Measurements from ENCODE around the gene IRF7. TPM values are rescaled to one million over a fixed set of nuclear protein-coding genes. Genes with fewer than 3 reads are reported as not detected.
A peak's percentile ranks its signal among the peaks of the same experiment; 100 is the strongest.

The IRF7 gene
- total and polyA plus RNA-seq, 2 experiments from 2014 or later: 12.3 to 17.3 TPM

GRCh38 chr11:567629-568292 lies 48.0 kb downstream of the IRF7 start (continued):
- TF ChIP-seq, protein P1, sequence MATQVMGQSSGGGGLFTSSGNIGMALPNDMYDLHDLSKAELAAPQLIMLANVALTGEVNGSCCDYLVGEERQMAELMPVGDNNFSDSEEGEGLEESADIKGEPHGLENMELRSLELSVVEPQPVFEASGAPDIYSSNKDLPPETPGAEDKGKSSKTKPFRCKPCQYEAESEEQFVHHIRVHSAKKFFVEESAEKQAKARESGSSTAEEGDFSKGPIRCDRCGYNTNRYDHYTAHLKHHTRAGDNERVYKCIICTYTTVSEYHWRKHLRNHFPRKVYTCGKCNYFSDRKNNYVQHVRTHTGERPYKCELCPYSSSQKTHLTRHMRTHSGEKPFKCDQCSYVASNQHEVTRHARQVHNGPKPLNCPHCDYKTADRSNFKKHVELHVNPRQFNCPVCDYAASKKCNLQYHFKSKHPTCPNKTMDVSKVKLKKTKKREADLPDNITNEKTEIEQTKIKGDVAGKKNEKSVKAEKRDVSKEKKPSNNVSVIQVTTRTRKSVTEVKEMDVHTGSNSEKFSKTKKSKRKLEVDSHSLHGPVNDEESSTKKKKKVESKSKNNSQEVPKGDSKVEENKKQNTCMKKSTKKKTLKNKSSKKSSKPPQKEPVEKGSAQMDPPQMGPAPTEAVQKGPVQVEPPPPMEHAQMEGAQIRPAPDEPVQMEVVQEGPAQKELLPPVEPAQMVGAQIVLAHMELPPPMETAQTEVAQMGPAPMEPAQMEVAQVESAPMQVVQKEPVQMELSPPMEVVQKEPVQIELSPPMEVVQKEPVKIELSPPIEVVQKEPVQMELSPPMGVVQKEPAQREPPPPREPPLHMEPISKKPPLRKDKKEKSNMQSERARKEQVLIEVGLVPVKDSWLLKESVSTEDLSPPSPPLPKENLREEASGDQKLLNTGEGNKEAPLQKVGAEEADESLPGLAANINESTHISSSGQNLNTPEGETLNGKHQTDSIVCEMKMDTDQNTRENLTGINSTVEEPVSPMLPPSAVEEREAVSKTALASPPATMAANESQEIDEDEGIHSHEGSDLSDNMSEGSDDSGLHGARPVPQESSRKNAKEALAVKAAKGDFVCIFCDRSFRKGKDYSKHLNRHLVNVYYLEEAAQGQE (IDR thresholded peaks at IDR 0.05; ENCODE audit: unreplicated experiment): no peak
- TF ChIP-seq ZNF114 (CRISPR knock-in tag; IDR thresholded peaks at IDR 0.05) (no peak), JUNB (IDR thresholded peaks at IDR 0.05; ENCODE audit: unreplicated experiment) (no peak), EZH2phosphoT487 (IDR thresholded peaks at IDR 0.05; ENCODE audit: unreplicated experiment) (no peak), NANOG (IDR thresholded peaks at IDR 0.05; ENCODE audit: borderline replicate concordance) (no peak), CREB1 (CRISPR knock-in tag; IDR thresholded peaks at IDR 0.05; ENCODE audit: low read depth) (no peak)
- TF ChIP-seq, protein P2, sequence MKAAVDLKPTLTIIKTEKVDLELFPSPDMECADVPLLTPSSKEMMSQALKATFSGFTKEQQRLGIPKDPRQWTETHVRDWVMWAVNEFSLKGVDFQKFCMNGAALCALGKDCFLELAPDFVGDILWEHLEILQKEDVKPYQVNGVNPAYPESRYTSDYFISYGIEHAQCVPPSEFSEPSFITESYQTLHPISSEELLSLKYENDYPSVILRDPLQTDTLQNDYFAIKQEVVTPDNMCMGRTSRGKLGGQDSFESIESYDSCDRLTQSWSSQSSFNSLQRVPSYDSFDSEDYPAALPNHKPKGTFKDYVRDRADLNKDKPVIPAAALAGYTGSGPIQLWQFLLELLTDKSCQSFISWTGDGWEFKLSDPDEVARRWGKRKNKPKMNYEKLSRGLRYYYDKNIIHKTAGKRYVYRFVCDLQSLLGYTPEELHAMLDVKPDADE (IDR thresholded peaks at IDR 0.05): no peak
- TF ChIP-seq, protein P3, sequence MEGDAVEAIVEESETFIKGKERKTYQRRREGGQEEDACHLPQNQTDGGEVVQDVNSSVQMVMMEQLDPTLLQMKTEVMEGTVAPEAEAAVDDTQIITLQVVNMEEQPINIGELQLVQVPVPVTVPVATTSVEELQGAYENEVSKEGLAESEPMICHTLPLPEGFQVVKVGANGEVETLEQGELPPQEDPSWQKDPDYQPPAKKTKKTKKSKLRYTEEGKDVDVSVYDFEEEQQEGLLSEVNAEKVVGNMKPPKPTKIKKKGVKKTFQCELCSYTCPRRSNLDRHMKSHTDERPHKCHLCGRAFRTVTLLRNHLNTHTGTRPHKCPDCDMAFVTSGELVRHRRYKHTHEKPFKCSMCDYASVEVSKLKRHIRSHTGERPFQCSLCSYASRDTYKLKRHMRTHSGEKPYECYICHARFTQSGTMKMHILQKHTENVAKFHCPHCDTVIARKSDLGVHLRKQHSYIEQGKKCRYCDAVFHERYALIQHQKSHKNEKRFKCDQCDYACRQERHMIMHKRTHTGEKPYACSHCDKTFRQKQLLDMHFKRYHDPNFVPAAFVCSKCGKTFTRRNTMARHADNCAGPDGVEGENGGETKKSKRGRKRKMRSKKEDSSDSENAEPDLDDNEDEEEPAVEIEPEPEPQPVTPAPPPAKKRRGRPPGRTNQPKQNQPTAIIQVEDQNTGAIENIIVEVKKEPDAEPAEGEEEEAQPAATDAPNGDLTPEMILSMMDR (conservative IDR thresholded peaks at IDR 0.05; ENCODE audit: low read depth in 2 of 2): no peak

- H3K27ac Mint-ChIP-seq: no peak overlapping the region
These were observed 48.6 kb downstream of the IRF7 start for GRCh38 chr11:567011-567628.

More at GRCh38 chr11:567011-567628, 48.6 kb downstream of the IRF7 start:
- Mint-ChIP-seq H3K9me3 (no peaks in the 10 kb centered on the region), H3K36me3 (ENCODE audit: low read depth) (no peaks in the 10 kb centered on the region; the same call in 2 of the 3 replicates), H3K27me3 (ENCODE audit: insufficient read depth, low read depth, poor library complexity) (peaks cover 21% of the 10 kb centered on the region), H3K4me1 (peaks cover 11% of the 10 kb centered on the region), H3K4me3 (peak overlapping the region; percentile 75)
- H3K79me2 ChIP-seq (replicated peaks; ENCODE audit: insufficient read depth): no peaks in the 10 kb centered on the region
- ATAC-seq (no peak), DNase-seq (ENCODE audit: low spot score) (no peak)
- no peaks in the 10 kb centered on the region for H3K9me2 ChIP-seq (ENCODE audit: insufficient read depth)
- peaks cover 5% of the 10 kb centered on the region for H4K20me1 ChIP-seq (replicated peaks; ENCODE audit: insufficient read depth)
- no peak overlapping the region for H3K27ac ChIP-seq (ENCODE audit: low read depth)
- no peaks in the 10 kb centered on the region for H3K36me3 ChIP-seq (ENCODE audit: insufficient read depth)
- H3K4me2 ChIP-seq: peak overlapping the region; percentile 81
- no peak overlapping the region for H2AFZ ChIP-seq
- H3K27me3 ChIP-seq (ENCODE audit: insufficient read depth): peaks cover 11% of the 10 kb centered on the region; the same call in 1 of the 2 replicates
- TF ChIP-seq POLR2AphosphoS5 (IDR thresholded peaks at IDR 0.05; ENCODE audit: low read depth) (no peak), ZNF331 (CRISPR knock-in tag; IDR thresholded peaks at IDR 0.05; ENCODE audit: low read depth) (no peak)
- TF ChIP-seq, protein P1 (IDR thresholded peaks at IDR 0.05; ENCODE audit: unreplicated experiment): no peak
- TF ChIP-seq, protein P3 (conservative IDR thresholded peaks at IDR 0.05; ENCODE audit: low read depth in 2 of 2): no peak
- H3K4me1 ChIP-seq (ENCODE audit: insufficient read depth): peaks cover 20% of the 10 kb centered on the region; the same call in 1 of the 2 replicates
- H3F3A ChIP-seq (replicated peaks; ENCODE audit: low read depth): peaks cover 3% of the 10 kb centered on the region
- H3K4me3 ChIP-seq: peak overlapping the region; percentile 59
